H1 (cell line): ENCODE results near the gene CYSLTR1. TPM values are rescaled to one million over a fixed set of nuclear protein-coding genes. Genes with fewer than 3 reads are reported as not detected.

Experiments
- CTCF ChIA-PET: fragments of 300-600 bp; sonication (Branson Sonifier 250); formaldehyde crosslinking; loops from one replicate; lab custom pipeline; 2021; ENCODE audit not compliant: partially characterized antibody; lab: Charles Lee
- POLR2A ChIA-PET: fragments of 300-600 bp; sonication (Branson Sonifier 250); formaldehyde crosslinking; loops from one replicate; lab custom pipeline; 2021; ENCODE audit warnings: inconsistent platforms; ENCODE audit not compliant: partially characterized antibody; lab: Charles Lee
- DNase-seq, 2 experiments: peaks; one replicate each; pipeline versions ENCODE4 v3.0.0 to v3.0.0-alpha.2; 2010 to 2022; ENCODE audit warnings: low spot score in 2 of 2, low read depth in 1 of 2, mixed read lengths in 1 of 2
- FAIRE-seq: peaks from 2 replicates; lab custom pipeline; 2011; peaks lifted over from hg19 to GRCh38; lab: Jason Lieb, UNC
- H2AFZ ChIP-seq: 2 replicates; pipeline ENCODE4 v1.8.1; 2012; ENCODE audit warnings: low read length, inconsistent platforms
- H2AK5ac ChIP-seq: 2 replicates; pipeline ENCODE4 v1.6.1; 2013; ENCODE audit warnings: low read depth, low read length
- H2BK120ac ChIP-seq: replicated peaks from 2 replicates; pipeline ENCODE3; 2013; ENCODE audit warnings: low read depth, low read length, inconsistent platforms
- H2BK12ac ChIP-seq: 2 replicates; pipeline ENCODE4 v1.6.1; 2013; ENCODE audit warnings: low read depth, low read length
- H2BK15ac ChIP-seq: 2 replicates; pipeline ENCODE4 v1.6.1; 2013; ENCODE audit warnings: low read length
- H2BK20ac ChIP-seq: 2 replicates; pipeline ENCODE4 v1.6.1; 2013; ENCODE audit warnings: low read length
- H2BK5ac ChIP-seq: 2 replicates; pipeline ENCODE4 v1.6.1; 2013; ENCODE audit warnings: low read depth, low read length
- H3K14ac ChIP-seq: 2 replicates; pipeline ENCODE4 v1.6.1; 2013; ENCODE audit warnings: inconsistent platforms; ENCODE audit not compliant: insufficient read length
- H3K18ac ChIP-seq: 2 replicates; pipeline ENCODE4 v1.6.1; 2013; ENCODE audit warnings: low read length; ENCODE audit errors: extremely low read depth
- H3K23ac ChIP-seq: 2 replicates; pipeline ENCODE4 v1.6.1; 2013; ENCODE audit warnings: inconsistent platforms; ENCODE audit not compliant: insufficient read length
- H3K23me2 ChIP-seq: 2 replicates; pipeline ENCODE4 v1.6.1; 2013; ENCODE audit warnings: low read depth, low read length
- H3K27ac ChIP-seq: 2 replicates; pipeline ENCODE4 v1.6.1; 2011; ENCODE audit warnings: low read depth, low read length, inconsistent platforms
- H3K27me3 ChIP-seq, 4 experiments: replicated peaks in 1 of 4; 1 replicate in 1 of 4; 2 replicates in 3 of 4; pipeline versions ENCODE4 v1.6.1 to v1.8.1; 2011 to 2013; ENCODE audit warnings: low read length in 3 of 4, mild to moderate bottlenecking in 3 of 4, inconsistent platforms in 2 of 4, mixed read lengths in 2 of 4, moderate library complexity in 1 of 4; ENCODE audit not compliant: control insufficient read depth in 3 of 4, insufficient read depth in 3 of 4; ENCODE audit errors: extremely low read depth in 1 of 4
- H3K36me3 ChIP-seq, 4 experiments: 2 replicates each; pipeline versions ENCODE4 v1.6.1 to v1.8.1; 2011 to 2013; ENCODE audit warnings: mild to moderate bottlenecking in 4 of 4, low read length in 3 of 4, moderate library complexity in 2 of 4, control low read depth in 1 of 4, inconsistent platforms in 1 of 4; ENCODE audit not compliant: insufficient read depth in 4 of 4, control insufficient read depth in 2 of 4
- H3K4ac ChIP-seq: replicated peaks from 2 replicates; pipeline ENCODE3; 2013; ENCODE audit warnings: low read length, low read depth, mixed read lengths, inconsistent platforms; ENCODE audit not compliant: insufficient read length
- H3K4me1 ChIP-seq, 4 experiments: replicated peaks in 1 of 4; 1 replicate in 1 of 4; 2 replicates in 3 of 4; pipeline versions ENCODE4 v1.6.1 to v1.8.1; 2011 to 2013; ENCODE audit warnings: low read length in 3 of 4, inconsistent platforms in 2 of 4, mixed read lengths in 1 of 4; ENCODE audit not compliant: insufficient read depth in 4 of 4, control insufficient read depth in 3 of 4
- H3K4me2 ChIP-seq, 2 experiments: 2 replicates each; pipeline versions ENCODE4 v1.6.1 to v1.8.1; 2011 to 2013; ENCODE audit warnings: low read depth in 2 of 2, low read length in 2 of 2, control low read depth in 1 of 2, inconsistent platforms in 1 of 2, mild to moderate bottlenecking in 1 of 2; ENCODE audit not compliant: insufficient read depth in 1 of 2
- H3K4me3 ChIP-seq, 4 experiments: fragments of 200-600, 300-600 bp in 1 of 4; sonication (generic), shearing (Covaris generic), sonication (Bioruptor Twin) in 1 of 4; 2 replicates each; pipeline versions ENCODE4 v1.5.1 to v1.8.1; 2011 to 2016; ENCODE audit warnings: low read length in 4 of 4, low read depth in 3 of 4, control low read depth in 2 of 4, inconsistent platforms in 2 of 4, mild to moderate bottlenecking in 2 of 4, mixed read lengths in 1 of 4, moderate library complexity in 1 of 4; ENCODE audit not compliant: insufficient read depth in 2 of 4; ENCODE audit errors: extremely low read depth in 1 of 4
- H3K56ac ChIP-seq: replicated peaks from 2 replicates; pipeline ENCODE3; 2013; ENCODE audit warnings: low read depth, mild to moderate bottlenecking, mixed read lengths, low read length, inconsistent platforms; ENCODE audit not compliant: insufficient read length
- H3K79me1 ChIP-seq: 2 replicates; pipeline ENCODE4 v1.6.1; 2013; ENCODE audit warnings: low read depth, low read length, control low read depth
- H3K79me2 ChIP-seq, 2 experiments: 2 replicates each; pipeline versions ENCODE4 v1.6.1 to v1.8.1; 2012 to 2013; ENCODE audit warnings: low read length in 2 of 2, mild to moderate bottlenecking in 2 of 2, inconsistent platforms in 1 of 2; ENCODE audit not compliant: insufficient read depth in 2 of 2, control insufficient read depth in 1 of 2
- H3K9ac ChIP-seq, 4 experiments: replicated peaks in 1 of 4; 1 replicate in 1 of 4; 2 replicates in 3 of 4; pipeline versions ENCODE4 v1.6.1 to v1.8.1; 2011 to 2013; ENCODE audit warnings: low read depth in 3 of 4, low read length in 3 of 4, control low read depth in 2 of 4, mild to moderate bottlenecking in 2 of 4, moderate library complexity in 2 of 4, inconsistent platforms in 1 of 4; ENCODE audit errors: extremely low read depth in 1 of 4
- H3K9me3 ChIP-seq, 2 experiments: 2 replicates each; pipeline versions ENCODE4 v1.6.1 to v1.8.1; 2012 to 2013; ENCODE audit warnings: mild to moderate bottlenecking in 2 of 2, moderate library complexity in 2 of 2, control low read depth in 1 of 2, inconsistent platforms in 1 of 2, low read depth in 1 of 2, low read length in 1 of 2, mixed read lengths in 1 of 2; ENCODE audit not compliant: insufficient read depth in 2 of 2
- H4K20me1 ChIP-seq, 2 experiments: replicated peaks in 1 of 2; 2 replicates each; pipeline versions ENCODE3 to v1.8.1; 2011 to 2013; ENCODE audit warnings: inconsistent platforms in 2 of 2, low read length in 2 of 2, mild to moderate bottlenecking in 1 of 2; ENCODE audit not compliant: insufficient read depth in 2 of 2, control insufficient read depth in 1 of 2
- H4K5ac ChIP-seq: 2 replicates; pipeline ENCODE4 v1.6.1; 2013; ENCODE audit warnings: low read length, low read depth, mixed read lengths, inconsistent platforms; ENCODE audit not compliant: insufficient read length
- H4K8ac ChIP-seq: 2 replicates; pipeline ENCODE4 v1.8.0; 2013; ENCODE audit warnings: mild to moderate bottlenecking, moderate library complexity, low read length, inconsistent platforms; ENCODE audit not compliant: insufficient read depth; ENCODE audit errors: extremely low read depth
- H4K91ac ChIP-seq: replicated peaks from 2 replicates; pipeline ENCODE3; 2013; ENCODE audit warnings: low read length, mixed read lengths, inconsistent platforms; ENCODE audit not compliant: insufficient read length
- CBX5 ChIP-seq: fragments of 300-800, 300-1000 bp; sonication (generic); IDR thresholded peaks from 2 replicates; pipeline ENCODE4 v1.7.1; 2016; ENCODE audit warnings: antibody characterized with exemption, low read length, low read depth
- CBX8 ChIP-seq: fragments of 300-800, 300-1000 bp; sonication (generic); IDR thresholded peaks from 2 replicates; pipeline ENCODE4 v1.7.1; 2016; ENCODE audit warnings: low read depth, low read length, borderline replicate concordance
- RFX5 ChIP-seq: IDR thresholded peaks from 2 replicates; pipeline ENCODE4 v1.6.1; 2011; ENCODE audit warnings: low read depth, low read length, improper control_type of control experiment, borderline replicate concordance
- YY1 ChIP-seq: IDR thresholded peaks from 2 replicates; pipeline ENCODE4 v1.6.1; 2011; ENCODE audit warnings: low read depth, mild to moderate bottlenecking, low read length
- WGBS, 2 experiments: shearing (Covaris generic) in 1 of 2; methylation state at CpG; one replicate each; pipeline versions ENCODE4 v1.1.6 to v1.1.7; 2013 to 2015; ENCODE audit warnings: low lambda C conversion rate in 2 of 2, mixed read lengths in 2 of 2, inconsistent platforms in 1 of 2, low coverage in 1 of 2, missing lambda C conversion rate in 1 of 2; ENCODE audit not compliant: insufficient replicate concordance in 2 of 2, insufficient coverage in 1 of 2, insufficient read length in 1 of 2; ENCODE audit errors: extremely low coverage in 1 of 2, missing lambda C conversion rate in 1 of 2; 5-methylcytosine and 5-hydroxymethylcytosine counted together
- polyA plus RNA-seq, 7 experiments: library from polyadenylated mRNA; depleted of rRNA in 3 of 7; stranded (reverse) in 5 of 7; unstranded in 2 of 7; fragments of >200 nt in 5 of 7; fragments of 200-250 nt in 2 of 7; gene quantifications; 1 replicate in 5 of 7; 2 replicates in 1 of 7; 4 replicates in 1 of 7; pipeline versions ENCODE4 v1.2.1 to v1.2.3, GENCODE V29; 2011 to 2013; ENCODE audit warnings: missing spikeins in 2 of 7, mixed read lengths in 2 of 7
- total RNA-seq: library from RNA; stranded (reverse); fragmentation: NEBNext Ultra II Directional; extraction: Animal tissue kit (Norgen Biotek cat#: 25700); gene quantifications from 2 replicates; pipeline ENCODE4 v1.2.1, GENCODE V29; 2021

CYSLTR1 gene
- total and polyA plus RNA-seq, 2 of the 8 experiments (the other 6 are each of a cell fraction or from before 2014, with no cell fraction given), result 0.09 TPM

DNA sequence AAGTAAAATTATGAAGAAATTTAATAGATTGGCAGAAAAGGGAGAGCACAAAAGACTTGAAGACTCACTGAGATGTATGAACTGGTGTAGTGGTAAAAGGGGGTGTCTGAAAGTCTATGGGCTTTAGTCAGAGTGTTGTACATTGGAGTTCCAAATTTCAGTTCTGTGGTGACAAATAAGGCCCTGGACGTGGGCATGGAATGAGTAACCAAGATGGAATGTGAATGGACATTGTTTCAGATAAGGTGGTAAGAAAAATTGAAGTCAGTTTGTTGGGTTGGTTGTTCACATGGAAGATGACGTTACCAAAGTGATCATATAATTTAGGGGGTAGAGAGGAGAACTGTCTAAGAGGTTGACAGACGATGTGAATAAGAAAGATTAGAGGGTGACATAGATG, 13.9 kb downstream of the CYSLTR1 start:
- WGBS, 2 experiments, result 88% methylated on average over 3 of the region's 3 CpGs; no CpG with 5 or more reads in 1 of the 2 experiments
- ChIA-PET CTCF (no interaction called here), POLR2A (no interaction called here)
- Histone ChIP-seq H2AK5ac (no peak overlapping the region), H3K14ac (no peak overlapping the region), H4K20me1 (no peaks in the 10 kb centered on the region), H4K91ac (no peak overlapping the region), H3K9me3 (no peaks in the 10 kb centered on the region), H3K79me1 (no peaks in the 10 kb centered on the region), H3K23me2 (no peaks in the 10 kb centered on the region), H3K18ac (no peak overlapping the region), H2BK15ac (no peak overlapping the region), H2BK5ac (no peak overlapping the region), H2BK12ac (no peak overlapping the region), H4K5ac (no peak overlapping the region), H2AFZ (no peak overlapping the region), H3K79me2 (no peaks in the 10 kb centered on the region), H4K8ac (no peak overlapping the region), H3K36me3 (no peaks in the 10 kb centered on the region), H3K4me3 (no peak overlapping the region), H3K27ac (no peak overlapping the region), H3K4me2 (no peak overlapping the region), H3K4ac (no peak overlapping the region), H2BK20ac (no peak overlapping the region), H3K27me3 (no peaks in the 10 kb centered on the region), H2BK120ac (no peak overlapping the region), H3K9ac (no peak overlapping the region), H3K4me1 (no peaks in the 10 kb centered on the region), H3K23ac (no peak overlapping the region), H3K56ac (no peak overlapping the region)
- DNase-seq (no peak), FAIRE-seq (peak; percentile 85)
- TF ChIP-seq RFX5, result no peak
- TF ChIP-seq YY1, result no peak
- no peak for TF ChIP-seq CBX8
- no peak for TF ChIP-seq CBX5
